HG02943 (cell line): ENCODE results near the gene TMEM219.

ENCODE experiments used
- ATAC-seq: cut with Tn5 transposase; IDR thresholded peaks from one replicate; pipeline ENCODE4 v1.9.1; 2021; ENCODE audit warnings: mild to moderate bottlenecking, low read depth, moderate library complexity; ENCODE audit not compliant: unreplicated experiment

The TMEM219 gene

GRCh38 chr16:29993903-29994599 lies 32.2 kb downstream of the TMEM219 start:
- no peak for ATAC-seq

- ATAC-seq = peak; percentile 39
These were observed 32.9 kb downstream of the TMEM219 start for GRCh38 chr16:29994600-29995323.

GRCh38 chr16:29995324-29995910 lies 33.5 kb downstream of the TMEM219 start, which contains the start of gene HIRIP3:
HIRIP3 (minus strand) TSS chr16:29995617; CDS start chr16:29995605, 12 bp downstream.
- peak; percentile 49 for ATAC-seq

GRCh38 chr16:29995911-29996765 lies 34.3 kb downstream of the TMEM219 start, which contains the start of gene INO80E:
INO80E (plus strand) TSS chr16:29996241; CDS start chr16:29996311, 70 bp downstream.
- ATAC-seq = peak; percentile 71

GRCh38 chr16:29996766-29997250 lies 34.9 kb downstream of the TMEM219 start:
- ATAC-seq = no peak

GRCh38 chr16:29999605-30000004 lies 37.7 kb downstream of the TMEM219 start:
- no peak for ATAC-seq

GRCh38 chr16:30000735-30001631 lies 39.1 kb downstream of the TMEM219 start:
- no peak for ATAC-seq

GRCh38 chr16:30002614-30003346 lies 40.9 kb downstream of the TMEM219 start:
- ATAC-seq = no peak

GRCh38 chr16:30003670-30004423 lies 42.0 kb downstream of the TMEM219 start:
- ATAC-seq = no peak

GRCh38 chr16:30004424-30004776 lies 42.5 kb downstream of the TMEM219 start:
- no peak for ATAC-seq

GRCh38 chr16:30004811-30005242 lies 42.9 kb downstream of the TMEM219 start:
- no peak for ATAC-seq

GRCh38 chr16:30005341-30006094 lies 43.6 kb downstream of the TMEM219 start:
- ATAC-seq = no peak

GRCh38 chr16:30006095-30006473 lies 44.2 kb downstream of the TMEM219 start:
- no peak for ATAC-seq

GRCh38 chr16:30006659-30007377 lies 44.9 kb downstream of the TMEM219 start:
- no peak for ATAC-seq

GRCh38 chr16:30007378-30007895 lies 45.6 kb downstream of the TMEM219 start:
- no peak for ATAC-seq

- ATAC-seq = no peak
These were observed 47.4 kb downstream of the TMEM219 start for GRCh38 chr16:30009085-30009862.
